ENCODE results near the gene GDF3. TPM values are rescaled to one million over a fixed set of nuclear protein-coding genes. Genes with fewer than 3 reads are reported as not detected.

Gene GDF3
- total and polyA plus RNA-seq, 8 donors = not detected

DNA sequence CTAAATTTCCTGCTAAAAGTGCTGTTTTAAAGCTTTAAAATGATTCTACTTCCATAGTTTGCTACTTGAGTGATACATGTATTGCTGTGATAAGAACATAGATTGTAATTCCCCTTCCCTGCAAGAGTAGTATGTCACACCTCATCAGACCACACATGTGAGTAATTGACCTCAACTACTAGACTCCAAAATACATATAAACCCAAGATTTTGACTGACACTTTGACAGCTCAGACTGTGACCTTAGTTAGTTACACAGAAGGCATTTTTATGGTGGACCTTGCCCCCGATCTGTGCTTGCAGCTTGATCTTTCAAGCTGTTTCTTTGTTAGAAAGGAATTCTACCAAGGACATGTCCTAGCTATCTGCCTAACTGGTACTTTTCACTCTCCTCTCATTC lies 48.5 kb downstream of the GDF3 start:
- DNase-seq = no peak
- no peaks in the 10 kb centered on the region for H3K36me3 ChIP-seq
- WGBS, 5 donors = 0 to 58% (median 0%) methylated on average over 1 of the region's 1 CpG
- no peak overlapping the region for H3K4me3 ChIP-seq
- no peaks in the 10 kb centered on the region for H3K4me1 ChIP-seq
- no peak overlapping the region for H3K27ac ChIP-seq
- H3K27me3 ChIP-seq = peaks cover 0 to 4% (median 0%) of the 10 kb centered on the region in 3 donors
- TF ChIP-seq, protein P1, sequence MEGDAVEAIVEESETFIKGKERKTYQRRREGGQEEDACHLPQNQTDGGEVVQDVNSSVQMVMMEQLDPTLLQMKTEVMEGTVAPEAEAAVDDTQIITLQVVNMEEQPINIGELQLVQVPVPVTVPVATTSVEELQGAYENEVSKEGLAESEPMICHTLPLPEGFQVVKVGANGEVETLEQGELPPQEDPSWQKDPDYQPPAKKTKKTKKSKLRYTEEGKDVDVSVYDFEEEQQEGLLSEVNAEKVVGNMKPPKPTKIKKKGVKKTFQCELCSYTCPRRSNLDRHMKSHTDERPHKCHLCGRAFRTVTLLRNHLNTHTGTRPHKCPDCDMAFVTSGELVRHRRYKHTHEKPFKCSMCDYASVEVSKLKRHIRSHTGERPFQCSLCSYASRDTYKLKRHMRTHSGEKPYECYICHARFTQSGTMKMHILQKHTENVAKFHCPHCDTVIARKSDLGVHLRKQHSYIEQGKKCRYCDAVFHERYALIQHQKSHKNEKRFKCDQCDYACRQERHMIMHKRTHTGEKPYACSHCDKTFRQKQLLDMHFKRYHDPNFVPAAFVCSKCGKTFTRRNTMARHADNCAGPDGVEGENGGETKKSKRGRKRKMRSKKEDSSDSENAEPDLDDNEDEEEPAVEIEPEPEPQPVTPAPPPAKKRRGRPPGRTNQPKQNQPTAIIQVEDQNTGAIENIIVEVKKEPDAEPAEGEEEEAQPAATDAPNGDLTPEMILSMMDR (IDR thresholded peaks at IDR 0.05) = no peak
- no peak for TF ChIP-seq POLR2AphosphoS5 (IDR thresholded peaks at IDR 0.05)
- TF ChIP-seq POLR2A (IDR thresholded peaks at IDR 0.05) = no peak
- no peak for TF ChIP-seq EP300 (IDR thresholded peaks at IDR 0.05)
- intact Hi-C loops (cut with DNase I; ENCODE audit: low total_unique reads) = no loop called here
- no peaks in the 10 kb centered on the region for H3K9me3 ChIP-seq

DNA sequence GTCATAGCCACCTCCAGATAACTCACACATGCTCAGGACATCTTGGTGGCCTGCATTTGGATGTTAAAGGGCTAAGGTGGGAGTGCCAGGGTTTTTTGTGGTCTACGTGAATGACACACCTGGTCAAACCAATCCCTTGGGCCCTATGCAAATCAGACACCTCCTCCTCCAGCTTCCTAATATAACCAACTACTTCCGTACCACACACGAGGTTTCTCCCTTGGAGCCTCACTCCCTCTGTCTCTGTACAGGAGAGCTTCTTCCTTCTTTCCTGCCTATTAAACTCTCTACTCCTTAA lies 49.4 kb downstream of the GDF3 start:
- DNase-seq = no peak
- Histone ChIP-seq H3K27ac (no peak overlapping the region), H3K4me3 (no peak overlapping the region), H3K27me3 (peaks cover 0 to 4% (median 0%) of the 10 kb centered on the region in 3 donors), H3K9me3 (no peaks in the 10 kb centered on the region), H3K36me3 (no peaks in the 10 kb centered on the region), H3K4me1 (no peaks in the 10 kb centered on the region)
- intact Hi-C loops (cut with DNase I; ENCODE audit: low total_unique reads) = no loop called here
- 56 to 77% (median 71%) methylated on average over 3 of the region's 3 CpGs for WGBS, 5 donors
- TF ChIP-seq, protein P1 (IDR thresholded peaks at IDR 0.05) = no peak

DNA sequence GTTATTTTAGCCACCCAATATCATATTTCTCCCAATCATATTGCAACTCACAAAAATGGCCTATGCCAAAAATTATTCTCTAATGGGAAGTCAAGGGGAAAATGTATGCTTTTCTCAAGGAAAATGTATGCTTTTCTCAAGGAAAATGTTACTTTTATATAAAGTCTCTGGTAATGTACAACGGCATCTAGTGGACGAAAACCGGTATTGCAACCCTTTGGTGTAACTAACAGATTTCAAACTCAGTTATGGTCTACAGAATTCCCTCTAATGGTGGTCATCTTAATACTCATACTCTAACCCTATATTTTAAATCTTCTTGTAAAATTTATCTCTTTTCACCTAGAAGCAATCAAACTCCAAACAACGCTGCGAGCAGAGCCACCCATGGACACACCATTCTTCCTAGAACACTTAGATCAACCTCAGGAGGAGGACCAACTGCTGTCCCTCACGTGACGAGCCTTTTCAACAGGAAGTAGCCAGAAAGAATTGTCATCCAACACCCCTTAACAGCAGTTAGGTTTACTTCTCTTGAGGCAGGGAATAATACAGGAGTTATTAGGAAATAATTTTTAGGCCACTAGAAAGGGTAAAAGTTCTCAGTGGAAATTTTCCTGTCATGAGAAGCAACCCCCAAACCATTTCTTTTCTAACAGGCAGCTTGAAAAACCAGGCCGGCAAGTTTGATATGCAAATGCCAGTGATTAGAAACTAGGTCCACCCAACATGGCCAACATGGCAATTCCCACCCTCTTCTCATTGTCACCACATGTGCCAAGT lies 50.0 kb downstream of the GDF3 start:
- TF ChIP-seq EP300 (IDR thresholded peaks at IDR 0.05) (no peak), POLR2A (IDR thresholded peaks at IDR 0.05) (no peak), POLR2AphosphoS5 (IDR thresholded peaks at IDR 0.05) (no peak)
- TF ChIP-seq, protein P1 (IDR thresholded peaks at IDR 0.05) = peak in 5 of 7 experiments; percentile 45 to 83 (median 80)
- peaks cover 0 to 4% (median 0%) of the 10 kb centered on the region in 3 donors for H3K27me3 ChIP-seq
- H3K4me1 ChIP-seq = no peaks in the 10 kb centered on the region
- DNase-seq = peak in 1 of 2 donors; percentile 54
- H3K4me3 ChIP-seq = no peak overlapping the region
- H3K9me3 ChIP-seq = no peaks in the 10 kb centered on the region
- H3K36me3 ChIP-seq = no peaks in the 10 kb centered on the region
- WGBS, 5 donors = 13 to 25% (median 18%) methylated on average over 8 of the region's 8 CpGs
- no peak overlapping the region for H3K27ac ChIP-seq
- intact Hi-C loops (cut with DNase I; ENCODE audit: low total_unique reads) = no loop called here

DNA sequence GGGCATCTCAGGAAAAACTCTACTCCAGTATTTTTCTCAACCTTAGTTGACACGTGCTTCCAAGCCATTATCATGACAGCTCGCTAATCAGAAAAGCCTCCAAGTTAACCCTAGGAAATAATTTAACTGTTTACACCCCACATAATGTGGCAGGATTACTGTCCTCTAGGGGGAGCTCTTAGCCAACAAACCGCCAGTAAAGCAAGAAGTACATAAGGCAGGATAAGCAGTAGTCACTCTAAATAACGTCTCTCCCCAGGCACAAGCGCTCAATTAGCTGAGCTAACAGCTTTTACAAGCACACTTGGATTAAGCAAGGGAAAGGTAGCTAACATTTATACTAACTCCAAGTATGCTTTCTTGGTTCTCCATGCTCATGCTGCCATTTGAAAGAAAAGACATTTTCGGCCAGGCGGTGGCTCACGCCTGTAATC lies 52.7 kb downstream of the GDF3 start:
- 55 to 60% (median 57%) methylated on average over 8 of the region's 8 CpGs for WGBS, 5 donors
- peaks cover 6 to 16% (median 12%) of the 10 kb centered on the region in 4 donors for H3K4me1 ChIP-seq
- no peaks in the 10 kb centered on the region for H3K9me3 ChIP-seq
- TF ChIP-seq, protein P1 (IDR thresholded peaks at IDR 0.05) = peak in 2 of 7 experiments; percentile 17 to 20
- TF ChIP-seq POLR2AphosphoS5 (IDR thresholded peaks at IDR 0.05) = no peak
- DNase-seq = peak in 1 of 2 donors; percentile 17
- no peaks in the 10 kb centered on the region for H3K36me3 ChIP-seq
- intact Hi-C loops (cut with DNase I; ENCODE audit: low total_unique reads) = no loop called here
- H3K27me3 ChIP-seq = peaks cover 0 to 17% (median 0%) of the 10 kb centered on the region in 3 donors
- no peak overlapping the region for H3K27ac ChIP-seq
- no peak overlapping the region for H3K4me3 ChIP-seq

Measured in stomach (tissue), 9 donors.